NCI-H187 treated with DMSO at 0.1 percent for 48 hours (cell line): Measurements from ENCODE around the gene TMEM121.

Experiments used
- DNase-seq: peaks from one replicate; lab custom pipeline; 2025; lab: John Stamatoyannopoulos, UW

Gene TMEM121

DNA sequence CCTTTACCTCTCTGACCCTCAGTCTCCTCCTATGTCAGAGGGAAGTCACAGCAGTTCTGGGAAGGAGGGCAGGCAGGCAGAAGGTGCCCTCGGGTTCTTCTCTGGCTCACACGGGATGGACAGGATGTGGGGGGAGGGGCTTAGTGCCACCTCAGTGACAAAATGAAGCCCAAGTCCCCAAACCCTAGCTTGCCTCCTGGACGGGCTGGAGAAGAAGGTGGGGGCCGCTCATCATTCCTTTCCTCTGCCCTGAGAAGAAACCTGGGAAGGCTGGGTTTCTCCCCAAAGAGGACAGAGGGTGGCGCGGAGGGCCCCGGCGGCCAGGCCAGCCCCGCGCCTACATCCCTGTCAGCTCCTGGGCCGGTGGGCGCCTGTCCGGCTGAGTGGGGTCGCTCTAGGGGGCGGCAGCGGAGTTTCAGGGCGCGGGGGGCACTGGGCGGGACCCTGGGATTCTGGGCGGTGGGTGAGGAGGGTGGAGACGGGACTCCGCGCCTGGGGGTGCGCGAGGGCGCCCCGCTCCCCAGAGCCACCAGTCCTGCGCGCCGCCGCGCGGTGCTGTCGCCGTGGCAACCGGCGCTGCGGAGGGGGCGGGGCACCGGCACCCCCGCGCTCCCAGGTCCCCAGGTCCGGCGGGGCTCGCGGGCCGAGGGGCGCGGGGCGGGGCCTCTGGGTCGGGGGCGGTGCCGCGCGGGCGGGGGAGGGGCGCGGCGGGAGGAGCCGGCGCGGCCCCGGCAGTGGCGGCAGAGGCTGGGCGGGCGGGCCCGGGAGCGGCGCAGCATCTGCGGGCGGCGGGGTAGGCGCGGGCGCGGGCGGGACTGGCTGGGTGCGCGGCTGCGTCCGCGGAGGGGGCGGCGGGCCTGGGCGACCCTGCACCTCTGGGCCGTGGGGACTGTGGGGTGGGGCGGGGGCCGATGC, at the start of gene TMEM121:
TSS of gene TMEM121 (plus strand) at position 723 of the 915 bp plus-strand sequence. CDS start 2,252 bp downstream, outside the sequence.
- DNase-seq = no peak

DNA sequence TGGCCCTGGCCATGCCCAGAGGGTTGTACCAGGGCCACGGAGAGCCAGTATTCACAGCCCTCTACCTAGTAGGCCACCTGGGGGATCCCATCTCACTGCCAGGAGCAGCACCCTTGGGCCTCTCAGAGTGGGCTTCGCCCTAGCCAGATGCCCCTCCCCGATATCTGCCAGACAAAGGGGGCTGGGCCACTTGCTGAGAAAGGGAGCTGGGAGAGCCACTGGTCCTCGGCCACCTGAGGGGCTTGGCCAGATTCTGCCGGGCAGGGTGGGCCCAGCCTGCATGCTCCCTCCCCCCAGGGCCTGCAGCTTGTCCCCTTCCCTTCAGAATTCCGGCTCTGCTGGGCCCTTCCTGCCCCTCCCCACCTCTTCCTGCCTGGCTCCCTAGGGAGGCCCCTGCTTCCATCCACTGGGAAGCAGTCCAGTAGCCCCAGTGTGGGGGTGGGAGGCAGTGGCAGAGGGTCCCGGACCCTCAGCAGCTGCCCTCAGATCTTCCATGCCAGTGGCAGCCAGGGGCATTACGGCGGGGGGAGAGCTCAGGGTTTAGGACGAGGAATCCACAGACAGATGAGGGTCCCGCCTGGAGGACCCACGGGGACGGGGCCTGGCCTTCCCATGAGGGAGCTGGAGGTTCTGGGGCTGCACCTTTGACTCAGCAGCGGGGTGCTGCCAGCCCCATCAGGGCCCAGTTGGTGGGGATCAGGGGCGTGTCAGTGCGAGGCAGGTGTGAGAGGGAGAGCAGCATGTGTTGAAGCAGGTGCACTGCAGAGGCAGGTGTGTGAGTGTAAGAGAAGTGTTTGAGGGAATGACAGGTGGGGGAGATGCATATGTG, 49.3 kb upstream of the TMEM121 start:
- no peak for DNase-seq

DNA sequence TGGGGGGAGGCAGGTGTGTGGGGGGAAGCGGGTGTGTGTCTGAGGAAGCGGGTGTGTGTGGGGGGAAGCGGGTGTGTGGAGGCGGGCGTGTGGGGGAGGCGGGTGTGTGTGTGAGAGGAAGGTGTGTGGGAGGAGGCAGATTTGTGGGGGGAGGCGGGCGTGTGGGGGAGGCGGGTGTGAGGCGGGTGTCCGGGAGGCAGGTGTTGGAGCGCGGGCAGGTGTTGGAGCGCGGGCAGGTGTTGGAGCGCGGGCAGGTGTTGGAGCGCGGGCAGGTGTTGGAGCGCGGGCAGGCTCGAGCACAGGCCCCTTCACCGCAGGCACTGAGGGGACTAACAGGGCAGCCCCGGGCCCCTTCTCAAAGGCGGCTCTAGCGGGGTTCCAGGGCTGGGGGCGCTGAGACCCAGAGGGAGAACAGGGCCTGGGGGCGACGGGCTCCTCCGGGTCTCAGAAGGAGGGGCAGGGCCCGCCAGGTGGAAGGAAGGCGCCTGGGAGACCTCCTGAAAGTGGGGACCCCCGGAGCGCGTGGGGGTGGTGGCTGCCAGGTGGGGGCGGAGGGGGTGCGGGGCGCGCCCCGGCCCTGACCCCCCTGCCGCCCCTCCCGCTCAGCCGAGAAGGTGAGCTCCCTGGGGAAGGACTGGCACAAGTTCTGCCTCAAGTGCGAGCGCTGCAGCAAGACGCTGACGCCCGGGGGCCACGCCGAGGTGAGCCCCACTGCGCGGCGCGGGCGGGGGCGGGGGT, 48.6 kb upstream of the TMEM121 start:
- DNase-seq = no peak

DNA sequence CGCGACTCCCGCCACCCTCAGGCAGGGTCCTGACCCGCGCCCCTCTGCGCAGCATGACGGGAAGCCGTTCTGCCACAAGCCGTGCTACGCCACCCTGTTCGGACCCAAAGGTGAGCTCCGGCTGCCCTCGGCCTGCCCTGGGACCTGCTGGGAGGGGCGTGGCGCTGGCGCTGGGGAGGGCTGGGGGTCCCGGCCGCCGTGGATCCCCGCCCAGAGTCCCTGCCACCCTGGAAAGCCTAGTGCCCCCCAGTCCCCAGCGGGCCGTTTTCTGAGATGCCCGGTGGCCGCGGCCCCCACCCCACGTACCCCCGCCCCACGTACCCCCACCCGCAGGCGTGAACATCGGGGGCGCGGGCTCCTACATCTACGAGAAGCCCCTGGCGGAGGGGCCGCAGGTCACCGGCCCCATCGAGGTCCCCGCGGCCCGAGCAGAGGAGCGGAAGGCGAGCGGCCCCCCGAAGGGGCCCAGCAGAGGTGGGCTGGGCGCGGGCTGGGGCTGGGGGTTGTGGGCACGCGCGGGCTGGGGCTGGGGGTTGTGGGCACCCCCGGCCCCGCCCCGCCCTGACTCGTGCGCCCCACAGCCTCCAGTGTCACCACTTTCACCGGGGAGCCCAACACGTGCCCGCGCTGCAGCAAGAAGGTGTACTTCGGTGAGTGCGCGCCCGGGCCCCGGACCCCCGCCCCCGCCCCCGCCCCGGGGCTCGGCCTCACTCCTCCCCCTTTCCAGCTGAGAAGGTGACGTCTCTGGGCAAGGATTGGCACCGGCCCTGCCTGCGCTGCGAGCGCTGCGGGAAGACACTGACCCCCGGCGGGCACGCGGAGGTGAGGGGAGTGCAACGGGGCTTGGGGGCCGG, 47.8 kb upstream of the TMEM121 start:
- DNase-seq = no peak

- no peak for DNase-seq
Observed at GRCh38 chr14:105479431-105480158, 46.8 kb upstream of the TMEM121 start.

DNA sequence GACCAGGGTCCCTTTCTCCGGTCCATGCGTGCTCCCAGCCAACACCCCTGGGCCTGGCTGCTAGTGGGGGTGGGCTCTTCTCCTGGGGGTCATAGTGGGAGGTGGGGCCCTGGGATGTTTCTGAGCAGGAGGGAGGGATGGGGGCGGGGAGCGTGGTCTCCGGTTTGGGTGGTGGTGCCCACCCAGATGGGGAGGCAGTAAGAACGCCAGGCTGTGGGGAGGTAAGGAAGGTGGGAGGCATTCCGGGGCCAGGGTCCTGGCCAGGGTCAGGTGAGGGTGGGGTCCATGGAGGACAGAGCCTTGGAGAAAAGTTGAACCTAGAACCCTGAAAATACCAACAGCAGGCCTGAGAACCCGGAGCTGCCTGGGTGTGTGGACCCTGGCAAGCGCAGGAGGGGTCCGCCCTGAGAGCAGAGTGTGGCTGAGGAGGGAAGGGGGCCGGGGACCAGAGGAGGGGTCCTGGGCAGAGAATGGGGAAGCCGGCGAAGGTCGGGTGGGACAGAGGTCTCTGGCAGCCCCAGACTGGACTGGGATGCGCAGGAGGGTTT, 46.1 kb upstream of the TMEM121 start:
- DNase-seq = no peak

GRCh38 chr14:105480807-105481801, 45.3 kb upstream of the TMEM121 start:
- DNase-seq = peak; percentile 57

DNA sequence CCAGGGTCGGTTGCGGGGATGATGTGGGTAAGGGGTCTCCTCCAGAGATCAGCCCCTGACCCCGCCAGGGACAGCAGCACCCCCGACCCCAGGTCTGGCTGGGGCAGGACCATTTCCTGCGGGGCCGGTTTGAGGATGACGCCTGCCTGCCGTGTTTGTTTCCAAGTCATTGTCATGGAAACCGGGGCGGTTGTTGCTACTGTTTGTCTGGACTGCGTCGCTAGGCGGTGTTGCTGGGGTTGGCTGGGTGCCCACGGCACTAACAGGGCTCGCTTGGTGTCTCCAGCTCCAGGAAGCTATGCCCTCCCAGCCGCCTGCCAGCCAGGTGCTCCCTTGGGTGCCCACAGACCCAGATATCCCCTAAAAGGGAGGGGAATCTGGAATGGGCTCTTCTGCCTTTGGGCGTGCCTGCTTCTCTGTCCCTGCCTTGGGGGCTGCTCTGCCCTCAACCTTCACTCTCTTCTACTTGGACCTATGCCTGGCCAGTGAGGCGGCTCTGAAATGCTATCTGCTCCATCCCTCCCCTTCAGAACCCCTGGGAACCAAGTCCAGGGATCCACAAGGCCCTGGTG, 44.4 kb upstream of the TMEM121 start:
- peak; percentile 20 for DNase-seq

- DNase-seq = no peak
Observed at GRCh38 chr14:105482486-105483110, 43.8 kb upstream of the TMEM121 start.

- no peak for DNase-seq
Observed at GRCh38 chr14:105483300-105484068, 42.9 kb upstream of the TMEM121 start.

DNA sequence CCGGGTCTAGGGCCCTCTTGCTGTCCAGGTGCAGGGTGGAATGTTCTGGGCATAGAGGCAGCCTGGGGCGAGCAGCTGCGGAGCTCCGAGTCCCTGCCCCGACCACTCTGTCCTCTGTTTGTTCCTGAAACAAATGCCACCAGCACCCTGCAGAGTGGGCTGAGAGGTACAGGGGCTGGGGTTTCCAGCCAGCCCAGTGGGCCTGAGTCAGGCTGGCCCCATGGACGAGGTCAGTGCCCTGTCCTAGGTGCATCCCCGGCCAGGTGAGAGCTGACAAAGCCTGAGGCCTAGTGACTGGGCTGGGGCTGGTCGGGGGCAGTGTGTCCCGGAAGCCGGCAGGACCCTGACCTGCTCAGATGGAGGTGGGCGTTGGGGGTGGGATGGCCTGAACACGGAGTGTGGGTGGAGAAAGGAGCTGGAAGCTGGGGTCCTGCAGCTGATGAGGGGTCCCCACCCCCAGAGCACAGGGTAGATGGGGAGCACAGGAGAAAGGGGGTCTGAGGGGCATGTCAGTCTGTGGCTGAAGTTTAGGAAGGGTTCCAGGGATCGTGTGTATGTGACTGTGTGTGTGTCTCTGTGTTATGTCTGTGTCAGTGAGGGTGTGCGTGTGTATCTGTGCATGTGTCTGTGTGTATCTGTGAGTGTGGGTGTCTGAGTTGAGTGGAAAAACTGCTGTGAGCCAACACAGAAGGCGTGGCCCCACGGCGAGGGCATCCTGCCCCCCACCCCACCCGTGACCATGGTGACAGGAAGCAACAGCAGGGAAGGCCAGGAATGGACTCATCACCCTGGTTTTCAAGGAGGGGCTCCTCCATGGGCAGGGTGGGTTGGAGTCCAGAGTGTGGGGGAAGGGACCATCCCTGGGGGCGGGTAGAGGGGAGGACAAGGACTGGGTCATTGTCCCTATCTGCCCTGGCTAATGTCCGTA, 42.0 kb upstream of the TMEM121 start:
- no peak for DNase-seq

- no peak for DNase-seq
Observed at GRCh38 chr14:105484997-105485393, 41.4 kb upstream of the TMEM121 start.

GRCh38 chr14:105485739-105486162, 40.6 kb upstream of the TMEM121 start:
- no peak for DNase-seq

DNA sequence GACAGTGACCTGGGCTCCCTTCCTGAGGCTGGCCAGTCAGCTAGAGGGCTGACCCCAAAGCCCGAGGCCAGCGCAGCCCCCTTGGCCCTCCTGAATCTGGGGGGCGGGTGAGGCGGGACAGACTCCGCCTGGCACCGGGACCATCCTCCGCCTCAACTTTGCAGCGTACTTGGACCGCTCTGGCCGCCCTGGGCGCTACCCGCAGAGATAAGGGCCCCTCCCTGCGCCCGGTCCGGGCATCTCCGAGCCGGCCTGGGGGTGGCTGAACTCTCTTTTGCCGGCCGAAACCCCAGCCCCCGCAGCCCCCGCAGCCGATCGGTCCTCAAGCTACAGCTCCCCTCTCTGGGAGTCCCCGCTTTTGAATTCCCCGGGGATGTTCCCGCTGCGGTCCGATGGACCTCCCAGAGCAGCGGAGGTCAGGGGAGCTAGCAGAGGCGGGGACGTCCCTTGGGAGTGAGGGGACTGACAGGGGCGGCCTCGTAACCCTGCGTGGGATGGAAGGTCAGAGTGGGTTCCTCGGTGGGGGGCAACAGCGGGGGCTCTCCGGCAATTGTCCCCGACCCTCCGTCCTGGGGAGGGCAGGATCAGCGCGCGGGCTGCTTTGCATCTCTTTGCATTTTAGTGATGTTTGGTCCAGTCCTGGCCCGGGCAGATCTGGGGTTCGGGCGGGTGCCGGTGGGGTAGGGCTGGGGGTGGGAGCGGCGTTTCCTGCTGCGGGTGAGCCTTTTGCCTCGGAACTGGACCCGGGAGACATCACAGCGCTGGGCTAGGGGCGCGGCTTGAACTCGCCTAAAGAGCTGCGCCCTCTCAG, 40.0 kb upstream of the TMEM121 start, which contains the start of gene CRIP1:
TSS of gene CRIP1 (plus strand) at position 724 of the 811 bp plus-strand sequence. CDS start 374 bp downstream, outside the sequence.
- DNase-seq = no peak

DNA sequence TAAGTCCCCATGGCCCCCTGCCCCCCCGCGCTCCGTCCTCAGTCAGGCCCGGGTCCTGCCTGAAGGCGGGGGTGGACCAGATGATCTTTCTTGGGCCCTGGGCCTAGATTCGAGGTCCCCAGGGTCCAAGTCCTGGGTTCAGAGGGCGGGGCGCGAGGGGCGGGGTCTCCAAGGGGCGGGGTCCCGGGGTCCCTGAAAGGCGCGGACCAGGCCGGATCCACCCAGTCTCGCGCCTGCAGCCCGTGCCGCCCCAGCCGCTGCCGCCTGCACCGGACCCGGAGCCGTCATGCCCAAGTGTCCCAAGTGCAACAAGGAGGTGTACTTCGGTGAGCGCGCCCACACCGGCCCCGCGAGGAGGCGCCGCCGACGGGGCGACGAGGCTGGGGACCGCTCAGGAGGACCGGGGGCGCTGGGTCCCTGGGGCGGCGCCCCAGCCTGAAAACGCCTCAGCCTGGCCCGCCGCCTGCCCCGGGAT, 39.4 kb upstream of the TMEM121 start:
- DNase-seq = no peak
